BJ (cell line): Measurements from ENCODE around the gene KNL1. TPM values are rescaled to one million over a fixed set of nuclear protein-coding genes. Genes with fewer than 3 reads are reported as not detected.

ENCODE experiments used
- CTCF ChIA-PET: fragments of 350-600 bp; formaldehyde crosslinking; extraction: SDS; loops from one replicate; lab custom pipeline; 2021; ENCODE audit warnings: antibody characterized with exemption, inconsistent platforms; lab: Yijun Ruan, JAX
- POLR2A ChIA-PET: fragments of 300-600 bp; sonication (Branson Sonifier 250); formaldehyde crosslinking; extraction: SDS; loops from one replicate; lab custom pipeline; 2021; ENCODE audit warnings: antibody characterized with exemption; lab: Charles Lee
- DNase-seq: peaks from one replicate; pipeline ENCODE4 v3.0.0-alpha.2; 2011; ENCODE audit warnings: low read depth
- H3K27me3 ChIP-seq: 2 replicates; pipeline ENCODE4 v1.6.0; 2011; ENCODE audit warnings: low read length; ENCODE audit not compliant: control insufficient read depth, insufficient read depth
- H3K36me3 ChIP-seq: 2 replicates; pipeline ENCODE4 v1.5.1; 2011; ENCODE audit warnings: low read length; ENCODE audit not compliant: control insufficient read depth, insufficient read depth
- H3K4me3 ChIP-seq: 2 replicates; pipeline ENCODE4 v1.5.1; 2011; ENCODE audit warnings: low read depth, mild to moderate bottlenecking, control low read depth, low read length
- CTCF ChIP-seq: IDR thresholded peaks from 2 replicates; pipeline ENCODE4 v1.5.1; 2011; ENCODE audit warnings: low read depth, mild to moderate bottlenecking, control low read depth, inconsistent platforms, low read length, moderate library complexity; ENCODE audit not compliant: insufficient read depth
- polyA minus RNA-seq: library from RNA; depleted of rRNA, polyadenylated mRNA; stranded (reverse); fragments of >200 nt; gene quantifications from 2 replicates; pipeline ENCODE4 v1.2.3, GENCODE V29; 2011; rRNA and poly(A)+ RNA removed
- polyA plus RNA-seq: library from polyadenylated mRNA; depleted of rRNA; stranded (reverse); fragments of >200 nt; gene quantifications from 2 replicates; pipeline ENCODE4 v1.2.3, GENCODE V29; 2011; rRNA removed

Gene KNL1, protein sequence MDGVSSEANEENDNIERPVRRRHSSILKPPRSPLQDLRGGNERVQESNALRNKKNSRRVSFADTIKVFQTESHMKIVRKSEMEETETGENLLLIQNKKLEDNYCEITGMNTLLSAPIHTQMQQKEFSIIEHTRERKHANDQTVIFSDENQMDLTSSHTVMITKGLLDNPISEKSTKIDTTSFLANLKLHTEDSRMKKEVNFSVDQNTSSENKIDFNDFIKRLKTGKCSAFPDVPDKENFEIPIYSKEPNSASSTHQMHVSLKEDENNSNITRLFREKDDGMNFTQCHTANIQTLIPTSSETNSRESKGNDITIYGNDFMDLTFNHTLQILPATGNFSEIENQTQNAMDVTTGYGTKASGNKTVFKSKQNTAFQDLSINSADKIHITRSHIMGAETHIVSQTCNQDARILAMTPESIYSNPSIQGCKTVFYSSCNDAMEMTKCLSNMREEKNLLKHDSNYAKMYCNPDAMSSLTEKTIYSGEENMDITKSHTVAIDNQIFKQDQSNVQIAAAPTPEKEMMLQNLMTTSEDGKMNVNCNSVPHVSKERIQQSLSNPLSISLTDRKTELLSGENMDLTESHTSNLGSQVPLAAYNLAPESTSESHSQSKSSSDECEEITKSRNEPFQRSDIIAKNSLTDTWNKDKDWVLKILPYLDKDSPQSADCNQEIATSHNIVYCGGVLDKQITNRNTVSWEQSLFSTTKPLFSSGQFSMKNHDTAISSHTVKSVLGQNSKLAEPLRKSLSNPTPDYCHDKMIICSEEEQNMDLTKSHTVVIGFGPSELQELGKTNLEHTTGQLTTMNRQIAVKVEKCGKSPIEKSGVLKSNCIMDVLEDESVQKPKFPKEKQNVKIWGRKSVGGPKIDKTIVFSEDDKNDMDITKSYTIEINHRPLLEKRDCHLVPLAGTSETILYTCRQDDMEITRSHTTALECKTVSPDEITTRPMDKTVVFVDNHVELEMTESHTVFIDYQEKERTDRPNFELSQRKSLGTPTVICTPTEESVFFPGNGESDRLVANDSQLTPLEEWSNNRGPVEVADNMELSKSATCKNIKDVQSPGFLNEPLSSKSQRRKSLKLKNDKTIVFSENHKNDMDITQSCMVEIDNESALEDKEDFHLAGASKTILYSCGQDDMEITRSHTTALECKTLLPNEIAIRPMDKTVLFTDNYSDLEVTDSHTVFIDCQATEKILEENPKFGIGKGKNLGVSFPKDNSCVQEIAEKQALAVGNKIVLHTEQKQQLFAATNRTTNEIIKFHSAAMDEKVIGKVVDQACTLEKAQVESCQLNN (N-terminal part only)
- polyA plus RNA-seq = 3.9 and 8.5 TPM in 2 replicates
- 5.3 and 6.9 TPM in 2 replicates for polyA minus RNA-seq

DNA sequence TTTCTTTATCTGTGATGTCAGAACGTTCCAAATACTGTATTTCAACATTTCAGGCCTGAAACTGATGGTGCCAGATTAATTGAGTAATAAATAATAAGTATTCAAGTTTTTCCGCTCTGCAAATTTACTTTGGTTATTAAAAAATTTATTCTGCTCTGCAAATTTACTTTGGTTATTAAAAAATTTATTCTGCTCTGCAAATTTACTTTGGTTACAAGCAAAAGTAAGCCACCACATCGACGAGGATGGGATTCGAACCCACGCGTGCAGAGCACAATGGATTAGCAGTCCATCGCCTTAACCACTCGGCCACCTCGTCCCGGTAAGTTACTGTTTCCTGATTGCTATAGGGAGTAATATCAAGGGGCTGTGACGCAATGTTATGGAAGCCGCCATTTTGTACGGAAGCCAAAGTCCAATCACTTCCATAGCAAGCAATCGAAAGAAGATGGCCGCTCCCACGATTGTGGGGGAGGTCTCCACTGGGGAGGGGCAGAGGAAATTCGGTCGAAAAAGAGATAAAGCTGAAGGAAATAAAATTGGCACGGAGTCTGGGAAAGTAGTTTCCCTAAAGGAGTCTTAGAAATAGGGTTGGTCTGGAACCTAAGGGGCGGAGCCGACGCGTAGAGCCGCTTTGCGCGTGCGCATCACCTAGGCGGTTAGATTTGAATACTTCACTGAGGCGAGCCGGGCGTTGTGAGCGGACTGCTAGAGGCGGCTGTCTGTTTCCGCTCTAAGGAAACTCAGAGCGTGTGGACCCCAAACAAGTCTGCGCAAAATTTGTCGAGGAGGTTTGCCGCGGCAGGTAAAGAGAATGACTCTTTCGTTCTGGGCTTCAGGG is at the start of gene KNL1:
TSS of gene KNL1 (plus strand) at position 662 of the 841 bp plus-strand sequence. CDS start 8,683 bp downstream, outside the sequence.
- ChIA-PET POLR2A (no interaction called here), CTCF (interaction anchor here (0.8 to 2.2 kb wide), 3 partner anchors 22 to 300 kb away, joined by 3 to 6 read pairs (median 3); partner anchors contain the start of gene VPS18)
- Histone ChIP-seq H3K4me3 (peak within 1 kb of the TSS; percentile 91), H3K27me3 (no peaks in the 10 kb centered on the region; the same call in 1 of the 2 replicates), H3K36me3 (no peaks in the 10 kb centered on the region)
- DNase-seq = peak; percentile 93
- TF ChIP-seq CTCF = no peak

GRCh38 chr15:40545457-40545856 is 48.6 kb upstream of the KNL1 start:
- Histone ChIP-seq H3K4me3 (no peak overlapping the region), H3K27me3 (no peaks in the 10 kb centered on the region), H3K36me3 (no peaks in the 10 kb centered on the region)
- CTCF ChIA-PET = no interaction called here
- DNase-seq = no peak
- no peak for TF ChIP-seq CTCF
- POLR2A ChIA-PET = no interaction called here

- Histone ChIP-seq H3K27me3 (no peaks in the 10 kb centered on the region), H3K36me3 (peaks cover 1% of the 10 kb centered on the region), H3K4me3 (no peak overlapping the region)
- DNase-seq = no peak
- CTCF ChIA-PET = interaction anchor here (0.6 kb wide), 1 partner anchor 19 kb away, joined by 3 read pairs; no protein-coding TSS in a partner anchor
- POLR2A ChIA-PET = interaction anchor here (0.5 kb wide), 1 partner anchor 13 kb away, joined by 9 read pairs; no protein-coding TSS in a partner anchor
- no peak for TF ChIP-seq CTCF
Observed at GRCh38 chr15:40548610-40549009, 45.4 kb upstream of the KNL1 start.

GRCh38 chr15:40549894-40550293 is 44.2 kb upstream of the KNL1 start:
- POLR2A ChIA-PET = no interaction called here
- no peak for DNase-seq
- TF ChIP-seq CTCF = no peak
- Histone ChIP-seq H3K4me3 (no peak overlapping the region), H3K36me3 (peaks cover 1% of the 10 kb centered on the region), H3K27me3 (no peaks in the 10 kb centered on the region)
- CTCF ChIA-PET = no interaction called here
